ENCODE results near the gene LSP1. TPM values are rescaled to one million over a fixed set of nuclear protein-coding genes. Genes with fewer than 3 reads are reported as not detected.
"Not testable (repeated sequence)": the region's sequence is repeated elsewhere in the genome, so short reads cannot be mapped to it uniquely, and the experiment has no call there.

Gene LSP1
- total and polyA plus RNA-seq, 2 donors from 2014 or later: 8.4 to 26.1 TPM

- no peak overlapping the region for H3K27ac ChIP-seq (ENCODE audit: low read depth in 2 of 2, low read length in 2 of 2)
- no peak overlapping the region for H3K4me3 ChIP-seq (ENCODE audit: low read length in 3 of 3)
- H3K9ac ChIP-seq (ENCODE audit: low read length in 3 of 3): no peak overlapping the region
- H3K36me3 ChIP-seq (ENCODE audit: control insufficient read depth in 2 of 3, insufficient read depth in 3 of 3, low read length in 3 of 3): no peaks in the 10 kb centered on the region
- no peak for TF ChIP-seq CTCF (IDR thresholded peaks at IDR 0.05; ENCODE audit: borderline replicate concordance, extremely low read depth, insufficient read depth)
- H3K4me1 ChIP-seq (ENCODE audit: control insufficient read depth in 2 of 3, insufficient read depth in 2 of 3, low read depth in 1 of 3, low read length in 3 of 3): no peaks in the 10 kb centered on the region
- peaks cover 0 to 2% (median 0%) of the 10 kb centered on the region in 3 donors for H3K9me3 ChIP-seq (ENCODE audit: control insufficient read depth in 2 of 3, insufficient read depth in 1 of 3, low read length in 3 of 3)
- H3K27me3 ChIP-seq (ENCODE audit: control insufficient read depth, insufficient read depth, low read length): no peaks in the 10 kb centered on the region
- DNase-seq (no peak), FAIRE-seq (no peak)
- intact Hi-C loops (cut with DNase I): no loop called here
These were observed 40.1 kb upstream of the LSP1 start for GRCh38 chr11:1812801-1813200.

GRCh38 chr11:1813356-1813755, 39.5 kb upstream of the LSP1 start:
- H3K9me3 ChIP-seq (ENCODE audit: control insufficient read depth in 2 of 3, insufficient read depth in 1 of 3, low read length in 3 of 3); H3K27me3 ChIP-seq (ENCODE audit: control insufficient read depth, insufficient read depth, low read length); H3K36me3 ChIP-seq (ENCODE audit: control insufficient read depth in 2 of 3, insufficient read depth in 3 of 3, low read length in 3 of 3); H3K4me1 ChIP-seq (ENCODE audit: control insufficient read depth in 2 of 3, insufficient read depth in 2 of 3, low read depth in 1 of 3, low read length in 3 of 3); H3K9ac ChIP-seq (ENCODE audit: low read length in 3 of 3); intact Hi-C loops (cut with DNase I); FAIRE-seq; H3K27ac ChIP-seq (ENCODE audit: low read depth in 2 of 2, low read length in 2 of 2); H3K4me3 ChIP-seq (ENCODE audit: low read length in 3 of 3); DNase-seq: not testable (repeated sequence)

- Histone ChIP-seq H3K9ac (ENCODE audit: low read length in 3 of 3) (no peak overlapping the region), H3K27me3 (ENCODE audit: control insufficient read depth, insufficient read depth, low read length) (no peaks in the 10 kb centered on the region), H3K4me3 (ENCODE audit: low read length in 3 of 3) (no peak overlapping the region), H3K9me3 (ENCODE audit: control insufficient read depth in 2 of 3, insufficient read depth in 1 of 3, low read length in 3 of 3) (peaks cover 0 to 12% (median 2%) of the 10 kb centered on the region in 3 donors), H3K36me3 (ENCODE audit: control insufficient read depth in 2 of 3, insufficient read depth in 3 of 3, low read length in 3 of 3) (no peaks in the 10 kb centered on the region), H3K27ac (ENCODE audit: low read depth in 2 of 2, low read length in 2 of 2) (no peak overlapping the region), H3K4me1 (ENCODE audit: control insufficient read depth in 2 of 3, insufficient read depth in 2 of 3, low read depth in 1 of 3, low read length in 3 of 3) (no peaks in the 10 kb centered on the region)
- FAIRE-seq: no peak
- intact Hi-C loops (cut with DNase I): no loop called here
- DNase-seq: no peak
- no peak for TF ChIP-seq CTCF (IDR thresholded peaks at IDR 0.05; ENCODE audit: borderline replicate concordance, extremely low read depth, insufficient read depth)
These were observed 38.2 kb upstream of the LSP1 start for GRCh38 chr11:1814691-1815090.

- intact Hi-C loops (cut with DNase I): no loop called here
- H3K36me3 ChIP-seq (ENCODE audit: control insufficient read depth in 2 of 3, insufficient read depth in 3 of 3, low read length in 3 of 3): no peaks in the 10 kb centered on the region
- H3K4me3 ChIP-seq (ENCODE audit: low read length in 3 of 3): no peak overlapping the region
- TF ChIP-seq CTCF (IDR thresholded peaks at IDR 0.05; ENCODE audit: borderline replicate concordance, extremely low read depth, insufficient read depth): no peak
- no peak for DNase-seq
- no peaks in the 10 kb centered on the region for H3K27me3 ChIP-seq (ENCODE audit: control insufficient read depth, insufficient read depth, low read length)
- H3K4me1 ChIP-seq (ENCODE audit: control insufficient read depth in 2 of 3, insufficient read depth in 2 of 3, low read depth in 1 of 3, low read length in 3 of 3): no peaks in the 10 kb centered on the region
- FAIRE-seq: no peak
- peaks cover 0 to 12% (median 2%) of the 10 kb centered on the region in 3 donors for H3K9me3 ChIP-seq (ENCODE audit: control insufficient read depth in 2 of 3, insufficient read depth in 1 of 3, low read length in 3 of 3)
- H3K9ac ChIP-seq (ENCODE audit: low read length in 3 of 3): no peak overlapping the region
- H3K27ac ChIP-seq (ENCODE audit: low read depth in 2 of 2, low read length in 2 of 2): no peak overlapping the region
These were observed 37.6 kb upstream of the LSP1 start for GRCh38 chr11:1815311-1815710.
